Keratinocyte (primary cell): Measurements from ENCODE around the gene OR52E8.

Experiments used
- CTCF ChIP-seq, 3 experiments: IDR thresholded peaks in 1 of 3; conservative IDR thresholded peaks in 1 of 3; optimal IDR thresholded peaks in 1 of 3; 2 replicates in 2 of 3; 3 replicates in 1 of 3; pipeline versions ENCODE3 to v1.5.1; 2011; ENCODE audit warnings: low read length in 3 of 3, mild to moderate bottlenecking in 3 of 3, moderate library complexity in 2 of 3, control low read depth in 1 of 3, inconsistent platforms in 1 of 3; ENCODE audit not compliant: insufficient read depth in 2 of 3; ENCODE audit errors: extremely low read depth in 1 of 3
- EZH2 ChIP-seq: IDR thresholded peaks from one replicate; pipeline ENCODE4 v1.6.1; 2012; ENCODE audit warnings: inconsistent platforms, mild to moderate bottlenecking, low read length, moderate library complexity

GRCh38 chr11:5865826-5866225 is 8.3 kb upstream of the OR52E8 start:
- no peak for TF ChIP-seq CTCF (optimal IDR thresholded peaks at IDR 0.05 in 1 of 3, IDR thresholded peaks at IDR 0.05 in 1 of 3, conservative IDR thresholded peaks at IDR 0.05 in 1 of 3; ENCODE audit: extremely low read depth in 1 of 3, insufficient read depth in 2 of 3, low read length in 3 of 3)
- no peak for TF ChIP-seq EZH2
